Measurements from ENCODE around the gene SLC9A7.

GRCh38 chrX:46561824-46562657 is 196.9 kb downstream of the SLC9A7 start:
- no peak for TF ChIP-seq ZNF239 (tag by site-specific recombination; IDR thresholded peaks at IDR 0.05)
- TF ChIP-seq ZNF16 (tag by site-specific recombination; IDR thresholded peaks at IDR 0.05; ENCODE audit: low read depth) = no peak
- no peak for TF ChIP-seq ZNF473 (tag by site-specific recombination; IDR thresholded peaks at IDR 0.05)
- no peak for TF ChIP-seq ZNF670 (tag by site-specific recombination; IDR thresholded peaks at IDR 0.05; ENCODE audit: low read depth)
- no peak for TF ChIP-seq ZSCAN5A (tag by site-specific recombination; IDR thresholded peaks at IDR 0.05)
- TF ChIP-seq ZNF248 (tag by site-specific recombination; IDR thresholded peaks at IDR 0.05) = no peak
- no peak for TF ChIP-seq CTCF (tag by site-specific recombination; IDR thresholded peaks at IDR 0.05)
- no peak for TF ChIP-seq ZNF433 (tag by site-specific recombination; IDR thresholded peaks at IDR 0.05; ENCODE audit: low read depth)
